Measurements from ENCODE around the gene CLPX.
"Not testable (repeated sequence)": the region's sequence is repeated elsewhere in the genome, so short reads cannot be mapped to it uniquely, and the experiment has no call there.

Gene CLPX

GRCh38 chr15:65099801-65100200 is 85.3 kb downstream of the CLPX start:
- not testable (repeated sequence) for ATAC-seq

DNA sequence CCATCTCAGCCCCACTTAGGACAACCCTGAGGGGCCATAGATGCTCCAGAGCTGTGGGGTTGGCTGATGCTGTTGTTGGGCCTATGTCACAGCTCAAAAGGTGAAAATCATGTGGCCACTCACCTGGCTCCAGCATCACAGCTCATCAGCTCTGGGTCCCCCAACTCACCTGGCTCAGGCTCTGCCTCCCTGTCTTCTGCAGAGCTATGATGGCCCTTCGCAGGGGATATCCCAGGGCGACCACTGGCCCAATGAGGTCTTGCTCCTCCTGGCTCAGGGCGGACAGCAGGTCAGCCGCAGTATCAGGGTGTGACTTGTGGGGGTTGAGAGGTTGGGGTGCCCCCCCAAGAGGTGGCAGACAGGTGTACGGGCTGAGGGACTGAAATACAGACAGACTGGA is 85.8 kb downstream of the CLPX start:
- no peak for ATAC-seq
